OCI-LY7 (cell line): ENCODE results near the gene RNF217.

Experiments used
- CTCF ChIP-seq: fragments of 200-600 bp; sonication (generic); conservative IDR thresholded peaks from 2 replicates; pipeline ENCODE4 v1.5.1; 2014; ENCODE audit warnings: mild to moderate bottlenecking, antibody characterized with exemption, low read length, moderate library complexity, mixed read lengths
- EZH2phosphoT487 ChIP-seq: fragments of 200-600 bp; sonication (generic); IDR thresholded peaks from 2 replicates; pipeline ENCODE4 v1.6.1; 2018; ENCODE audit warnings: low read depth, borderline replicate concordance, mild to moderate bottlenecking, mixed run types, antibody characterized with exemption, low read length, moderate library complexity, mixed read lengths

DNA sequence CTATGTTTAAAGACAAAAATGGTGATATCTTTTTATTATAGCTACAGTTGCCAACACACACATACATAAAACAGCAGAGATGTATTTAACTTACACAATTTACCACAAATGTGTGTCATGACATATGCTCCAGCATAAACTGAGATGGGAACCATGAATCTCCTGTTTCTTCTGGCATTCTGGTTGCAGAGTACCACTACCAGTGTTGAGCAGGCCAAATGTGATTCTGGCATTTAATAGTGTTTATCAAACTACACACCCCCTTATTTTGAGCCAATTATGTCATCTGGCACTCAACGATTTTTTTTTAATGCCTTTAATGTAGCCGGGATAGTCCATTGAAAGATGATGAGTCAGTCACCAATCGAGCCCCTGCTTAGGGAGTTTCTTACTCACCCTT is 132.3 kb downstream of the RNF217 start:
- no peak for TF ChIP-seq CTCF
- TF ChIP-seq EZH2phosphoT487: no peak
